Stimulated activated CD8-positive, alpha-beta memory T cell treated with anti-CD3 and anti-CD28 coated beads, Interleukin-7, amount 100 ng/mL, for 48 hours (primary cell): Measurements from ENCODE around the gene SLC2A14.
"Not testable (repeated sequence)": the region's sequence is repeated elsewhere in the genome, so short reads cannot be mapped to it uniquely, and the experiment has no call there.

Source experiments
- DNase-seq, 2 donors: peaks; one replicate each; pipeline ENCODE4 v3.0.0-alpha.2; 2020; ENCODE audit warnings: low read depth in 1 of 2; ENCODE audit errors: extremely low read depth in 1 of 2

SLC2A14 gene

GRCh38 chr12:7872566-7873319 is at the start of gene SLC2A14:
Gene SLC2A14 (minus strand): TSS chr12:7872915. CDS start chr12:7869880, 3,035 bp downstream.
- no peak for DNase-seq

- DNase-seq = not testable (repeated sequence)
Observed at GRCh38 chr12:7921181-7921580, 48.5 kb upstream of the SLC2A14 start.

- DNase-seq = not testable (repeated sequence)
Observed at GRCh38 chr12:7918268-7918590, 45.5 kb upstream of the SLC2A14 start.

GRCh38 chr12:7917392-7918267 is 44.9 kb upstream of the SLC2A14 start:
- no peak for DNase-seq

GRCh38 chr12:7916936-7917335 is 44.2 kb upstream of the SLC2A14 start:
- DNase-seq = no peak

- DNase-seq = peak; percentile 31 to 53
Observed at GRCh38 chr12:7915661-7916403, 43.1 kb upstream of the SLC2A14 start.

GRCh38 chr12:7910106-7910505 is 37.4 kb upstream of the SLC2A14 start:
- not testable (repeated sequence) for DNase-seq

GRCh38 chr12:7907009-7907408 is 34.3 kb upstream of the SLC2A14 start:
- DNase-seq = peak in 1 of 2 donors; percentile 20

- DNase-seq = not testable (repeated sequence)
Observed at GRCh38 chr12:7906303-7906702, 33.6 kb upstream of the SLC2A14 start.

GRCh38 chr12:7905600-7906125 is 32.9 kb upstream of the SLC2A14 start:
- DNase-seq = not testable (repeated sequence)

- DNase-seq = no peak
Observed at GRCh38 chr12:7905071-7905470, 32.4 kb upstream of the SLC2A14 start.

GRCh38 chr12:7902416-7902815 is 29.7 kb upstream of the SLC2A14 start:
- DNase-seq = not testable (repeated sequence)

GRCh38 chr12:7899755-7900154 is 27.0 kb upstream of the SLC2A14 start:
- no peak for DNase-seq

GRCh38 chr12:7896726-7897125 is 24.0 kb upstream of the SLC2A14 start:
- not testable (repeated sequence) for DNase-seq

GRCh38 chr12:7892186-7892980 is 19.7 kb upstream of the SLC2A14 start:
- no peak for DNase-seq

- no peak for DNase-seq
Observed at GRCh38 chr12:7884689-7885088, 12.0 kb upstream of the SLC2A14 start.

- not testable (repeated sequence) for DNase-seq
Observed at GRCh38 chr12:7881736-7882120, 9.0 kb upstream of the SLC2A14 start.

- DNase-seq = not testable (repeated sequence)
Observed at GRCh38 chr12:7880952-7881735, 8.4 kb upstream of the SLC2A14 start.

- no peak for DNase-seq
Observed at GRCh38 chr12:7879246-7879645, 6.5 kb upstream of the SLC2A14 start.
